Endothelial cell of umbilical vein (primary cell): ENCODE results near the gene VWA5B2.
"Not testable (repeated sequence)": the region's sequence is repeated elsewhere in the genome, so short reads cannot be mapped to it uniquely, and the experiment has no call there.

Source experiments
- EZH2 ChIP-seq: IDR thresholded peaks from 2 replicates; pipeline ENCODE4 v1.6.1; 2012; ENCODE audit warnings: borderline replicate concordance, low read depth, mild to moderate bottlenecking, moderate library complexity, low read length, inconsistent platforms; ENCODE audit not compliant: severe bottlenecking
- FOS ChIP-seq: IDR thresholded peaks from 2 replicates; pipeline ENCODE4 v1.6.1; 2011; ENCODE audit warnings: mild to moderate bottlenecking, low read length, moderate library complexity, borderline replicate concordance; ENCODE audit not compliant: insufficient read depth
- MYC ChIP-seq: IDR thresholded peaks from one replicate; pipeline ENCODE4 v1.6.1; 2011; ENCODE audit warnings: mild to moderate bottlenecking, low read depth, low read length
- POLR2A ChIP-seq: IDR thresholded peaks from 2 replicates; pipeline ENCODE4 v1.6.1; 2012; ENCODE audit warnings: low read depth, mild to moderate bottlenecking, control low read depth, low read length
- POLR2AphosphoS5 ChIP-seq: IDR thresholded peaks from 2 replicates; pipeline ENCODE4 v1.6.1; 2012; ENCODE audit warnings: low read depth, mild to moderate bottlenecking, control low read depth, low read length, moderate library complexity; ENCODE audit not compliant: insufficient read depth
- TF ChIP-seq, protein P1 (sequence below), 2 donors: IDR thresholded peaks; 1 replicate in 1 of 2; 2 replicates in 1 of 2; pipeline ENCODE4 v1.5.1; 2011; ENCODE audit warnings: low read length in 2 of 2, mild to moderate bottlenecking in 2 of 2, moderate library complexity in 2 of 2, control low read depth in 1 of 2, inconsistent platforms in 1 of 2, low read depth in 1 of 2; ENCODE audit not compliant: insufficient read depth in 1 of 2; ENCODE audit errors: extremely low read depth in 1 of 2
- TF ChIP-seq, protein P2 (sequence below): IDR thresholded peaks from 2 replicates; pipeline ENCODE4 v1.6.1; 2011; ENCODE audit not compliant: insufficient read depth, insufficient read length

DNA sequence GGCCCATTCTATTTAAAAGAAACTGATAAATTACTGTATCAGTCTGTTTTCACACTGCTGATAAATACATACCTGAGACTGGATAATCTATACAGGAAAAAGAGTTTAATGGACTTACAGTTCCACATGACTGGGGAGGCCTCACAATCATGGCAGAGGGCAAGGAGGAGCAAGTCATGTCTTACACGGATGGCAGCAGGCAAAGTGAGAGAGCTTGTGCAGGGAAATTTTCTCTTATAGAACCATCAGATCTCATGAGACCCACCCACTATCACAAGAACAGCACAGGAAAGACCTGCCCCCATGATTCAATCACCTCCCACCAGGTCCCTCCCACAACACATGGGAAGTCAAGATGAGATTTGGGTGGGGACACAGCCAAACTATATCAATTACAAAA, 37.9 kb downstream of the VWA5B2 start:
- TF ChIP-seq POLR2AphosphoS5, POLR2A, EZH2, MYC, FOS: not testable (repeated sequence)
- TF ChIP-seq, protein P1, sequence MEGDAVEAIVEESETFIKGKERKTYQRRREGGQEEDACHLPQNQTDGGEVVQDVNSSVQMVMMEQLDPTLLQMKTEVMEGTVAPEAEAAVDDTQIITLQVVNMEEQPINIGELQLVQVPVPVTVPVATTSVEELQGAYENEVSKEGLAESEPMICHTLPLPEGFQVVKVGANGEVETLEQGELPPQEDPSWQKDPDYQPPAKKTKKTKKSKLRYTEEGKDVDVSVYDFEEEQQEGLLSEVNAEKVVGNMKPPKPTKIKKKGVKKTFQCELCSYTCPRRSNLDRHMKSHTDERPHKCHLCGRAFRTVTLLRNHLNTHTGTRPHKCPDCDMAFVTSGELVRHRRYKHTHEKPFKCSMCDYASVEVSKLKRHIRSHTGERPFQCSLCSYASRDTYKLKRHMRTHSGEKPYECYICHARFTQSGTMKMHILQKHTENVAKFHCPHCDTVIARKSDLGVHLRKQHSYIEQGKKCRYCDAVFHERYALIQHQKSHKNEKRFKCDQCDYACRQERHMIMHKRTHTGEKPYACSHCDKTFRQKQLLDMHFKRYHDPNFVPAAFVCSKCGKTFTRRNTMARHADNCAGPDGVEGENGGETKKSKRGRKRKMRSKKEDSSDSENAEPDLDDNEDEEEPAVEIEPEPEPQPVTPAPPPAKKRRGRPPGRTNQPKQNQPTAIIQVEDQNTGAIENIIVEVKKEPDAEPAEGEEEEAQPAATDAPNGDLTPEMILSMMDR (IDR thresholded peaks at IDR 0.05; ENCODE audit: extremely low read depth in 1 of 2, insufficient read depth in 1 of 2, low read depth in 1 of 2, low read length in 2 of 2): not testable (repeated sequence)
- TF ChIP-seq, protein P2, sequence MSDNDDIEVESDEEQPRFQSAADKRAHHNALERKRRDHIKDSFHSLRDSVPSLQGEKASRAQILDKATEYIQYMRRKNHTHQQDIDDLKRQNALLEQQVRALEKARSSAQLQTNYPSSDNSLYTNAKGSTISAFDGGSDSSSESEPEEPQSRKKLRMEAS: not testable (repeated sequence)
